HG02884 (cell line): ENCODE data around the gene KCNJ13.
A peak's percentile ranks its signal among the peaks of the same experiment; 100 is the strongest.

Experiments
- ATAC-seq: cut with Tn5 transposase; IDR thresholded peaks from one replicate; pipeline ENCODE4 v1.9.1; 2021; ENCODE audit warnings: mild to moderate bottlenecking, moderate library complexity; ENCODE audit not compliant: unreplicated experiment

The KCNJ13 gene

GRCh38 chr2:232776435-232776834 is at the start of gene KCNJ13:
KCNJ13 (minus strand) TSS chr2:232776565; CDS start chr2:232771362, 5,203 bp downstream.
- no peak for ATAC-seq

GRCh38 chr2:232817756-232818155 is 41.4 kb upstream of the KCNJ13 start:
- ATAC-seq = no peak

GRCh38 chr2:232816657-232817056 is 40.3 kb upstream of the KCNJ13 start:
- ATAC-seq = no peak

GRCh38 chr2:232815569-232815968 is 39.2 kb upstream of the KCNJ13 start:
- no peak for ATAC-seq

GRCh38 chr2:232810444-232810843 is 34.1 kb upstream of the KCNJ13 start:
- ATAC-seq = no peak

GRCh38 chr2:232809349-232810124 is 33.2 kb upstream of the KCNJ13 start:
- no peak for ATAC-seq

- ATAC-seq = no peak
Measured at GRCh38 chr2:232802091-232802490, 25.7 kb upstream of the KCNJ13 start.

- ATAC-seq = no peak
Measured at GRCh38 chr2:232800166-232800565, 23.8 kb upstream of the KCNJ13 start.

- ATAC-seq = no peak
Measured at GRCh38 chr2:232798187-232798586, 21.8 kb upstream of the KCNJ13 start.

- no peak for ATAC-seq
Measured at GRCh38 chr2:232795920-232796319, 19.6 kb upstream of the KCNJ13 start.

- ATAC-seq = no peak
Measured at GRCh38 chr2:232794981-232795380, 18.6 kb upstream of the KCNJ13 start.

- no peak for ATAC-seq
Measured at GRCh38 chr2:232793271-232793670, 16.9 kb upstream of the KCNJ13 start.

GRCh38 chr2:232791518-232791917 is 15.2 kb upstream of the KCNJ13 start:
- no peak for ATAC-seq

GRCh38 chr2:232789082-232789481 is 12.7 kb upstream of the KCNJ13 start:
- ATAC-seq = no peak

- ATAC-seq = no peak
Measured at GRCh38 chr2:232787806-232788205, 11.4 kb upstream of the KCNJ13 start.

GRCh38 chr2:232783278-232783677 is 6.9 kb upstream of the KCNJ13 start:
- no peak for ATAC-seq

- ATAC-seq = no peak
Measured at GRCh38 chr2:232781765-232782164, 5.4 kb upstream of the KCNJ13 start.

GRCh38 chr2:232779934-232780333 is 3.6 kb upstream of the KCNJ13 start:
- no peak for ATAC-seq

- no peak for ATAC-seq
Measured at GRCh38 chr2:232779465-232779864, 3.1 kb upstream of the KCNJ13 start.

GRCh38 chr2:232777276-232777675 is 911 bp upstream of the KCNJ13 start:
- ATAC-seq = no peak

- ATAC-seq = no peak
Measured at GRCh38 chr2:232773815-232774214, 2.5 kb downstream of the KCNJ13 start.

- peak; percentile 73 for ATAC-seq
Measured at GRCh38 chr2:232772531-232772930, 3.8 kb downstream of the KCNJ13 start.

GRCh38 chr2:232771870-232772269 is 4.5 kb downstream of the KCNJ13 start:
- ATAC-seq = no peak
